Hepatocyte (in vitro differentiated cells): ENCODE data around the gene TTLL3. TPM values are rescaled to one million over a fixed set of nuclear protein-coding genes. Genes with fewer than 3 reads are reported as not detected.

ENCODE experiments used
- DNase-seq: peaks from one replicate; pipeline ENCODE4 v3.0.0-alpha.2; 2016; ENCODE audit warnings: low spot score
- H2AFZ ChIP-seq: fragments of 200-600 bp; sonication (generic); 2 replicates; pipeline ENCODE4 v1.6.0; 2016; ENCODE audit warnings: antibody characterized with exemption, mild to moderate bottlenecking
- H3K27ac ChIP-seq: fragments of 200-600 bp; sonication (generic); 2 replicates; pipeline ENCODE4 v1.5.1; 2016; ENCODE audit warnings: mild to moderate bottlenecking
- H3K27me3 ChIP-seq: fragments of 200-600 bp; sonication (generic); 2 replicates; pipeline ENCODE4 v1.6.1; 2016
- H3K36me3 ChIP-seq: fragments of 200-600 bp; sonication (generic); replicated peaks from 2 replicates; pipeline ENCODE4 v1.5.1; 2016; ENCODE audit warnings: low read depth; ENCODE audit not compliant: insufficient read depth
- H3K4me1 ChIP-seq: fragments of 200-600 bp; sonication (generic); 2 replicates; pipeline ENCODE4 v1.5.1; 2016; ENCODE audit warnings: mild to moderate bottlenecking, moderate library complexity; ENCODE audit not compliant: insufficient read depth
- H3K4me2 ChIP-seq: fragments of 200-600 bp; sonication (generic); 2 replicates; pipeline ENCODE4 v1.6.0; 2016
- H3K4me3 ChIP-seq: fragments of 200-600 bp; sonication (generic); 2 replicates; pipeline ENCODE4 v1.5.1; 2016; ENCODE audit warnings: mild to moderate bottlenecking
- H3K79me2 ChIP-seq: fragments of 200-600 bp; sonication (generic); 2 replicates; pipeline ENCODE4 v1.6.0; 2017; ENCODE audit warnings: mild to moderate bottlenecking
- H3K9me2 ChIP-seq: fragments of 200-600 bp; sonication (generic); replicated peaks from 2 replicates; pipeline ENCODE4 v1.6.0; 2017; ENCODE audit warnings: mild to moderate bottlenecking; ENCODE audit not compliant: insufficient read depth
- H3K9me3 ChIP-seq: fragments of 200-600 bp; sonication (generic); 2 replicates; pipeline ENCODE4 v1.5.1; 2016; ENCODE audit warnings: low read depth, mild to moderate bottlenecking
- H4K20me1 ChIP-seq: fragments of 200-600 bp; sonication (generic); 2 replicates; pipeline ENCODE4 v1.6.0; 2016; ENCODE audit warnings: mild to moderate bottlenecking; ENCODE audit not compliant: insufficient read depth, poor library complexity, severe bottlenecking
- CTCF ChIP-seq: fragments of 200-600 bp; sonication (generic); IDR thresholded peaks from 2 replicates; pipeline ENCODE4 v1.5.1; 2016; ENCODE audit warnings: antibody characterized with exemption, mild to moderate bottlenecking; ENCODE audit not compliant: poor library complexity
- EZH2 ChIP-seq: fragments of 200-600 bp; sonication (generic); IDR thresholded peaks from 2 replicates; pipeline ENCODE4 v1.6.1; 2016; ENCODE audit warnings: antibody characterized with exemption, mild to moderate bottlenecking, borderline replicate concordance
- EZH2phosphoT487 ChIP-seq: fragments of 200-600 bp; sonication (generic); IDR thresholded peaks from one replicate; pipeline ENCODE4 v1.6.1; 2018; ENCODE audit warnings: antibody characterized with exemption, mild to moderate bottlenecking, low read depth, moderate library complexity; ENCODE audit not compliant: unreplicated experiment, severe bottlenecking
- WGBS: methylation state at CpG from one replicate; pipeline ENCODE4 v1.1.6; 2016; ENCODE audit warnings: low lambda C conversion rate; ENCODE audit errors: missing lambda C conversion rate; 5-methylcytosine and 5-hydroxymethylcytosine counted together
- polyA plus RNA-seq: library from polyadenylated mRNA; unstranded; fragments of >200 nt; fragmentation: Nextera tagmentation; extraction: Ambion mirVana; gene quantifications from 2 replicates; pipeline ENCODE4 v1.2.1, GENCODE V29; 2016
- total RNA-seq: library from RNA; depleted of rRNA; stranded (reverse); fragments of >200 nt; gene quantifications from 2 replicates; pipeline ENCODE4 v1.2.3, GENCODE V29; 2014

TTLL3 gene
- total and polyA plus RNA-seq, 2 experiments from 2014 or later = 21.5 to 27.4 TPM

GRCh38 chr3:9783954-9784353 is 26.1 kb upstream of the TTLL3 start:
- Histone ChIP-seq H3K36me3 (no peaks in the 10 kb centered on the region), H3K4me3 (no peak overlapping the region), H3K27ac (no peak overlapping the region), H3K9me2 (no peaks in the 10 kb centered on the region), H3K27me3 (no peaks in the 10 kb centered on the region), H3K4me1 (no peaks in the 10 kb centered on the region), H4K20me1 (no peaks in the 10 kb centered on the region), H2AFZ (no peak overlapping the region), H3K9me3 (no peaks in the 10 kb centered on the region), H3K4me2 (no peak overlapping the region), H3K79me2 (no peaks in the 10 kb centered on the region)
- DNase-seq = no peak
- WGBS = 98% methylated on average over 14 of the region's 14 CpGs
- TF ChIP-seq CTCF (no peak), EZH2phosphoT487 (no peak), EZH2 (no peak)

- Histone ChIP-seq H3K79me2 (no peaks in the 10 kb centered on the region), H3K9me2 (no peaks in the 10 kb centered on the region), H2AFZ (no peak overlapping the region), H3K27ac (no peak overlapping the region), H3K36me3 (no peaks in the 10 kb centered on the region), H3K9me3 (no peaks in the 10 kb centered on the region), H3K27me3 (no peaks in the 10 kb centered on the region), H3K4me2 (no peak overlapping the region), H3K4me1 (no peaks in the 10 kb centered on the region), H3K4me3 (no peak overlapping the region), H4K20me1 (no peaks in the 10 kb centered on the region)
- TF ChIP-seq EZH2 (no peak), CTCF (no peak), EZH2phosphoT487 (no peak)
- WGBS = 96% methylated on average over 4 of the region's 4 CpGs
- DNase-seq = no peak
Observed at GRCh38 chr3:9784965-9785364, 25.1 kb upstream of the TTLL3 start.

GRCh38 chr3:9785602-9786001 is 24.5 kb upstream of the TTLL3 start:
- DNase-seq = no peak
- WGBS = 94% methylated on average over 7 of the region's 7 CpGs
- Histone ChIP-seq H3K4me3 (no peak overlapping the region), H3K27ac (no peak overlapping the region), H3K4me2 (no peak overlapping the region), H3K9me2 (no peaks in the 10 kb centered on the region), H4K20me1 (no peaks in the 10 kb centered on the region), H3K79me2 (no peaks in the 10 kb centered on the region), H2AFZ (no peak overlapping the region), H3K36me3 (no peaks in the 10 kb centered on the region), H3K4me1 (no peaks in the 10 kb centered on the region), H3K27me3 (no peaks in the 10 kb centered on the region), H3K9me3 (no peaks in the 10 kb centered on the region)
- no peak for TF ChIP-seq EZH2phosphoT487
- no peak for TF ChIP-seq EZH2
- no peak for TF ChIP-seq CTCF

- peaks cover 3% of the 10 kb centered on the region for H3K4me1 ChIP-seq
- H3K79me2 ChIP-seq = peaks cover 2% of the 10 kb centered on the region
- H4K20me1 ChIP-seq = no peaks in the 10 kb centered on the region
- no peak overlapping the region for H3K4me2 ChIP-seq
- no peaks in the 10 kb centered on the region for H3K9me3 ChIP-seq
- H3K27me3 ChIP-seq = no peaks in the 10 kb centered on the region
- H3K9me2 ChIP-seq = no peaks in the 10 kb centered on the region
- TF ChIP-seq CTCF (no peak), EZH2phosphoT487 (no peak), EZH2 (no peak)
- H3K27ac ChIP-seq = no peak overlapping the region
- DNase-seq = no peak
- no peak overlapping the region for H3K4me3 ChIP-seq
- 93% methylated on average over 7 of the region's 7 CpGs for WGBS
- H2AFZ ChIP-seq = no peak overlapping the region
- no peaks in the 10 kb centered on the region for H3K36me3 ChIP-seq
Observed at GRCh38 chr3:9786209-9786739, 23.8 kb upstream of the TTLL3 start.
